GM12878 (cell line): ENCODE results near the gene TRAPPC3. TPM values are rescaled to one million over a fixed set of nuclear protein-coding genes. Genes with fewer than 3 reads are reported as not detected.

Source experiments
- ATF7 ChIP-seq: fragments of 450-650 bp; IDR thresholded peaks from 2 replicates; pipeline ENCODE4 v1.6.1; 2016; ENCODE audit warnings: low read depth, mild to moderate bottlenecking
- BRCA1 ChIP-seq: IDR thresholded peaks from 2 replicates; pipeline ENCODE4 v1.6.1; 2011; ENCODE audit warnings: low read depth, low read length, improper control_type of control experiment
- CHD1 ChIP-seq: IDR thresholded peaks from 2 replicates; pipeline ENCODE4 v1.6.1; 2012; ENCODE audit warnings: low read depth, low read length, improper control_type of control experiment
- CHD4 ChIP-seq: fragments of 200-600 bp; sonication (generic); IDR thresholded peaks from 2 replicates; pipeline ENCODE4 v1.6.1; 2016; ENCODE audit warnings: mild to moderate bottlenecking
- ESRRA ChIP-seq: IDR thresholded peaks from 2 replicates; pipeline ENCODE4 v1.6.1; 2012; ENCODE audit warnings: mild to moderate bottlenecking, low read length, improper control_type of control experiment
- GABPA ChIP-seq: IDR thresholded peaks from 2 replicates; pipeline ENCODE4 v1.6.1; 2014; ENCODE audit warnings: antibody characterized with exemption, low read depth, mild to moderate bottlenecking, inconsistent platforms
- HDAC6 ChIP-seq: fragments of 200-600 bp; sonication (generic); IDR thresholded peaks from one replicate; pipeline ENCODE4 v1.8.0; 2017; ENCODE audit warnings: antibody characterized with exemption; ENCODE audit not compliant: unreplicated experiment
- HDGF ChIP-seq: fragments of 450-650 bp; IDR thresholded peaks from 2 replicates; pipeline ENCODE4 v1.6.1; 2016; ENCODE audit warnings: antibody characterized with exemption
- NFYB ChIP-seq: IDR thresholded peaks from 2 replicates; pipeline ENCODE4 v1.6.1; 2011; ENCODE audit warnings: low read depth, mild to moderate bottlenecking, low read length, improper control_type of control experiment, moderate library complexity; ENCODE audit not compliant: insufficient read depth
- POLR2AphosphoS5 ChIP-seq: IDR thresholded peaks from 2 replicates; pipeline ENCODE4 v1.6.1; 2011; ENCODE audit warnings: mild to moderate bottlenecking, low read length, inconsistent platforms
- RAD21 ChIP-seq: IDR thresholded peaks from 2 replicates; pipeline ENCODE4 v1.6.1; 2011; ENCODE audit warnings: mild to moderate bottlenecking, low read depth, low read length, moderate library complexity; ENCODE audit not compliant: insufficient read depth
- RAD51 ChIP-seq: fragments of 450-650 bp; IDR thresholded peaks from 2 replicates; pipeline ENCODE4 v1.6.1; 2016; ENCODE audit warnings: moderate library complexity, mild to moderate bottlenecking, inconsistent platforms
- RCOR1 ChIP-seq: conservative IDR thresholded peaks from 2 replicates; pipeline ENCODE4 v1.6.1; 2012; ENCODE audit warnings: low read depth, low read length, improper control_type of control experiment
- RFX5 ChIP-seq: IDR thresholded peaks from 2 replicates; pipeline ENCODE4 v1.6.1; 2011; ENCODE audit warnings: low read depth, low read length, improper control_type of control experiment
- RUNX3 ChIP-seq: IDR thresholded peaks from 2 replicates; pipeline ENCODE4 v1.6.1; 2012; ENCODE audit warnings: low read length, inconsistent platforms
- TAF1 ChIP-seq: IDR thresholded peaks from 2 replicates; pipeline ENCODE4 v1.6.1; 2011; ENCODE audit warnings: mild to moderate bottlenecking, low read depth, low read length, borderline replicate concordance
- ZNF217 ChIP-seq: fragments of 450-650 bp; IDR thresholded peaks from 2 replicates; pipeline ENCODE4 v1.6.1; 2017; ENCODE audit warnings: antibody characterized with exemption, mild to moderate bottlenecking
- ZSCAN29 ChIP-seq: fragments of 450-650 bp; IDR thresholded peaks from 2 replicates; pipeline ENCODE4 v1.6.1; 2017; ENCODE audit warnings: mild to moderate bottlenecking, moderate library complexity
- polyA plus RNA-seq, 11 experiments: library from polyadenylated mRNA; depleted of rRNA in 4 of 11; unstranded in 6 of 11; stranded (reverse) in 5 of 11; fragments of >200 nt; fragmentation: Nextera tagmentation in 4 of 11; fragmentation: Illumina TruSeq in 1 of 11; extraction: Ambion mirVana in 4 of 11; extraction: Trizol in 1 of 11; gene quantifications; 1 replicate in 1 of 11; 2 replicates in 10 of 11; pipeline versions ENCODE4 v1.2.1 to v1.2.3, GENCODE V29; 2011 to 2016; ENCODE audit warnings: inconsistent platforms in 2 of 11, missing spikeins in 2 of 11, low read depth in 1 of 11
- total RNA-seq, 4 experiments: library from RNA; depleted of rRNA in 3 of 4; stranded (reverse); fragments of >200 nt in 3 of 4; fragmentation: Illumina TruSeq in 1 of 4; extraction: Trizol in 1 of 4; gene quantifications; 2 replicates each; pipeline versions ENCODE4 v1.2.1 to v1.2.3, GENCODE V29; 2013 to 2021
- TF ChIP-seq, protein P1 (sequence below): IDR thresholded peaks from 2 replicates; pipeline ENCODE4 v1.6.1; 2012; ENCODE audit warnings: low read length, inconsistent platforms
- TF ChIP-seq, protein P2 (sequence below): fragments of 450-650 bp; formaldehyde crosslinking; IDR thresholded peaks from 2 replicates; pipeline ENCODE4 v1.4.0; 2020; ENCODE audit warnings: mild to moderate bottlenecking, moderate library complexity
- TF ChIP-seq, protein P3 (sequence below): fragments of 450-650 bp; formaldehyde crosslinking; IDR thresholded peaks from 2 replicates; pipeline ENCODE4 v1.5.0; 2022; ENCODE audit warnings: mild to moderate bottlenecking, missing genetic modification characterization
- TF ChIP-seq, protein P4 (sequence below): fragments of 450-650 bp; IDR thresholded peaks from 2 replicates; pipeline ENCODE4 v1.6.1; 2017; ENCODE audit warnings: low read depth, mild to moderate bottlenecking, moderate library complexity
- TF ChIP-seq, protein P5 (sequence below): IDR thresholded peaks from 2 replicates; pipeline ENCODE4 v1.6.1; 2011; ENCODE audit warnings: low read depth, low read length, improper control_type of control experiment, borderline replicate concordance

TRAPPC3 gene
- total and polyA plus RNA-seq, 10 of the 15 experiments (the other 5 are each of a cell fraction or from before 2014, with no cell fraction given) = 14.7 to 122 (median 70.5) TPM

DNA sequence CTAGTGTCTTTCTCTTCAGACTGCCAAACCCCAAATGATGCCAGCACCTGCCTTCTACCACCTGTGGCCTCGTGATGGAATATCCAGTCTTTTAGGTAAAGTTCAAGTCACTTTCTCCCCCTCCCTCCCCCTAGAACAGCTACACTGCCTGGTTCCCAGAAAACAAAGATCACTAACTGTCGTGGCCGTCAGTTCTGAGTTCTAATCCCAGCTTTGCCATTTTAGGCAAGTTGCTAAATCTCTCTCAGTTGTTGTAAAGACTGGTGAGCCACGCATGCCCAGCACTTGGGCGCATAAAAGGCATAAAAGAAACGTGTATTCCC, 648 bp upstream of the TRAPPC3 start (continued):
- peak; percentile 81; the same call in 1 of the 2 replicates for TF ChIP-seq ZNF217
- no peak for TF ChIP-seq ATF7
- no peak for TF ChIP-seq HDGF
- TF ChIP-seq, protein P1, sequence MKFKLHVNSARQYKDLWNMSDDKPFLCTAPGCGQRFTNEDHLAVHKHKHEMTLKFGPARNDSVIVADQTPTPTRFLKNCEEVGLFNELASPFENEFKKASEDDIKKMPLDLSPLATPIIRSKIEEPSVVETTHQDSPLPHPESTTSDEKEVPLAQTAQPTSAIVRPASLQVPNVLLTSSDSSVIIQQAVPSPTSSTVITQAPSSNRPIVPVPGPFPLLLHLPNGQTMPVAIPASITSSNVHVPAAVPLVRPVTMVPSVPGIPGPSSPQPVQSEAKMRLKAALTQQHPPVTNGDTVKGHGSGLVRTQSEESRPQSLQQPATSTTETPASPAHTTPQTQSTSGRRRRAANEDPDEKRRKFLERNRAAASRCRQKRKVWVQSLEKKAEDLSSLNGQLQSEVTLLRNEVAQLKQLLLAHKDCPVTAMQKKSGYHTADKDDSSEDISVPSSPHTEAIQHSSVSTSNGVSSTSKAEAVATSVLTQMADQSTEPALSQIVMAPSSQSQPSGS = no peak
- no peak for TF ChIP-seq POLR2AphosphoS5
- no peak for TF ChIP-seq ESRRA
- TF ChIP-seq NFYB = no peak
- TF ChIP-seq, protein P2, sequence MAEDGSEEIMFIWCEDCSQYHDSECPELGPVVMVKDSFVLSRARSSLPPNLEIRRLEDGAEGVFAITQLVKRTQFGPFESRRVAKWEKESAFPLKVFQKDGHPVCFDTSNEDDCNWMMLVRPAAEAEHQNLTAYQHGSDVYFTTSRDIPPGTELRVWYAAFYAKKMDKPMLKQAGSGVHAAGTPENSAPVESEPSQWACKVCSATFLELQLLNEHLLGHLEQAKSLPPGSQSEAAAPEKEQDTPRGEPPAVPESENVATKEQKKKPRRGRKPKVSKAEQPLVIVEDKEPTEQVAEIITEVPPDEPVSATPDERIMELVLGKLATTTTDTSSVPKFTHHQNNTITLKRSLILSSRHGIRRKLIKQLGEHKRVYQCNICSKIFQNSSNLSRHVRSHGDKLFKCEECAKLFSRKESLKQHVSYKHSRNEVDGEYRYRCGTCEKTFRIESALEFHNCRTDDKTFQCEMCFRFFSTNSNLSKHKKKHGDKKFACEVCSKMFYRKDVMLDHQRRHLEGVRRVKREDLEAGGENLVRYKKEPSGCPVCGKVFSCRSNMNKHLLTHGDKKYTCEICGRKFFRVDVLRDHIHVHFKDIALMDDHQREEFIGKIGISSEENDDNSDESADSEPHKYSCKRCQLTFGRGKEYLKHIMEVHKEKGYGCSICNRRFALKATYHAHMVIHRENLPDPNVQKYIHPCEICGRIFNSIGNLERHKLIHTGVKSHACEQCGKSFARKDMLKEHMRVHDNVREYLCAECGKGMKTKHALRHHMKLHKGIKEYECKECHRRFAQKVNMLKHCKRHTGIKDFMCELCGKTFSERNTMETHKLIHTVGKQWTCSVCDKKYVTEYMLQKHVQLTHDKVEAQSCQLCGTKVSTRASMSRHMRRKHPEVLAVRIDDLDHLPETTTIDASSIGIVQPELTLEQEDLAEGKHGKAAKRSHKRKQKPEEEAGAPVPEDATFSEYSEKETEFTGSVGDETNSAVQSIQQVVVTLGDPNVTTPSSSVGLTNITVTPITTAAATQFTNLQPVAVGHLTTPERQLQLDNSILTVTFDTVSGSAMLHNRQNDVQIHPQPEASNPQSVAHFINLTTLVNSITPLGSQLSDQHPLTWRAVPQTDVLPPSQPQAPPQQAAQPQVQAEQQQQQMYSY (CRISPR knock-in tag) = no peak
- peak; percentile 51; the same call in 1 of the 2 replicates for TF ChIP-seq CHD4
- TF ChIP-seq, protein P3, sequence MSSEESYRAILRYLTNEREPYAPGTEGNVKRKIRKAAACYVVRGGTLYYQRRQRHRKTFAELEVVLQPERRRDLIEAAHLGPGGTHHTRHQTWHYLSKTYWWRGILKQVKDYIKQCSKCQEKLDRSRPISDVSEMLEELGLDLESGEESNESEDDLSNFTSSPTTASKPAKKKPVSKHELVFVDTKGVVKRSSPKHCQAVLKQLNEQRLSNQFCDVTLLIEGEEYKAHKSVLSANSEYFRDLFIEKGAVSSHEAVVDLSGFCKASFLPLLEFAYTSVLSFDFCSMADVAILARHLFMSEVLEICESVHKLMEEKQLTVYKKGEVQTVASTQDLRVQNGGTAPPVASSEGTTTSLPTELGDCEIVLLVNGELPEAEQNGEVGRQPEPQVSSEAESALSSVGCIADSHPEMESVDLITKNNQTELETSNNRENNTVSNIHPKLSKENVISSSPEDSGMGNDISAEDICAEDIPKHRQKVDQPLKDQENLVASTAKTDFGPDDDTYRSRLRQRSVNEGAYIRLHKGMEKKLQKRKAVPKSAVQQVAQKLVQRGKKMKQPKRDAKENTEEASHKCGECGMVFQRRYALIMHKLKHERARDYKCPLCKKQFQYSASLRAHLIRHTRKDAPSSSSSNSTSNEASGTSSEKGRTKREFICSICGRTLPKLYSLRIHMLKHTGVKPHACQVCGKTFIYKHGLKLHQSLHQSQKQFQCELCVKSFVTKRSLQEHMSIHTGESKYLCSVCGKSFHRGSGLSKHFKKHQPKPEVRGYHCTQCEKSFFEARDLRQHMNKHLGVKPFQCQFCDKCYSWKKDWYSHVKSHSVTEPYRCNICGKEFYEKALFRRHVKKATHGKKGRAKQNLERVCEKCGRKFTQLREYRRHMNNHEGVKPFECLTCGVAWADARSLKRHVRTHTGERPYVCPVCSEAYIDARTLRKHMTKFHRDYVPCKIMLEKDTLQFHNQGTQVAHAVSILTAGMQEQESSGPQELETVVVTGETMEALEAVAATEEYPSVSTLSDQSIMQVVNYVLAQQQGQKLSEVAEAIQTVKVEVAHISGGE = no peak
- TF ChIP-seq RCOR1 = no peak
- TF ChIP-seq RAD51 = no peak
- no peak for TF ChIP-seq ZSCAN29
- no peak for TF ChIP-seq GABPA
- TF ChIP-seq BRCA1 = no peak
- TF ChIP-seq CHD1 = no peak
- TF ChIP-seq RUNX3 = no peak
- TF ChIP-seq, protein P4, sequence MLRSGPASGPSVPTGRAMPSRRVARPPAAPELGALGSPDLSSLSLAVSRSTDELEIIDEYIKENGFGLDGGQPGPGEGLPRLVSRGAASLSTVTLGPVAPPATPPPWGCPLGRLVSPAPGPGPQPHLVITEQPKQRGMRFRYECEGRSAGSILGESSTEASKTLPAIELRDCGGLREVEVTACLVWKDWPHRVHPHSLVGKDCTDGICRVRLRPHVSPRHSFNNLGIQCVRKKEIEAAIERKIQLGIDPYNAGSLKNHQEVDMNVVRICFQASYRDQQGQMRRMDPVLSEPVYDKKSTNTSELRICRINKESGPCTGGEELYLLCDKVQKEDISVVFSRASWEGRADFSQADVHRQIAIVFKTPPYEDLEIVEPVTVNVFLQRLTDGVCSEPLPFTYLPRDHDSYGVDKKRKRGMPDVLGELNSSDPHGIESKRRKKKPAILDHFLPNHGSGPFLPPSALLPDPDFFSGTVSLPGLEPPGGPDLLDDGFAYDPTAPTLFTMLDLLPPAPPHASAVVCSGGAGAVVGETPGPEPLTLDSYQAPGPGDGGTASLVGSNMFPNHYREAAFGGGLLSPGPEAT = peak; percentile 68
- TF ChIP-seq RFX5 = no peak
- TF ChIP-seq TAF1 = no peak; the same call in 1 of the 2 replicates
- TF ChIP-seq, protein P5, sequence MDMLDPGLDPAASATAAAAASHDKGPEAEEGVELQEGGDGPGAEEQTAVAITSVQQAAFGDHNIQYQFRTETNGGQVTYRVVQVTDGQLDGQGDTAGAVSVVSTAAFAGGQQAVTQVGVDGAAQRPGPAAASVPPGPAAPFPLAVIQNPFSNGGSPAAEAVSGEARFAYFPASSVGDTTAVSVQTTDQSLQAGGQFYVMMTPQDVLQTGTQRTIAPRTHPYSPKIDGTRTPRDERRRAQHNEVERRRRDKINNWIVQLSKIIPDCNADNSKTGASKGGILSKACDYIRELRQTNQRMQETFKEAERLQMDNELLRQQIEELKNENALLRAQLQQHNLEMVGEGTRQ = no peak
- no peak for TF ChIP-seq HDAC6
- TF ChIP-seq RAD21 = no peak
